GM18519 (cell line): ENCODE measurements around the gene SAP130.

Experiments used
- ATAC-seq: cut with Tn5 transposase; IDR thresholded peaks from one replicate; pipeline ENCODE4 v1.9.1; 2021; ENCODE audit warnings: mild to moderate bottlenecking, moderate library complexity; ENCODE audit not compliant: unreplicated experiment, low FRiP score

Gene SAP130

GRCh38 chr2:128027801-128028667 lies at the start of gene SAP130:
TSS of gene SAP130 (minus strand) at chr2:128028059. CDS start at chr2:128026292, 1,767 bp downstream.
- peak; percentile 74 for ATAC-seq

GRCh38 chr2:128076461-128077106 lies 48.7 kb upstream of the SAP130 start:
- ATAC-seq, result no peak

- ATAC-seq, result no peak
These were observed 45.4 kb upstream of the SAP130 start for GRCh38 chr2:128073278-128073677.

GRCh38 chr2:128069769-128070168 lies 41.9 kb upstream of the SAP130 start:
- no peak for ATAC-seq

- ATAC-seq, result no peak
These were observed 36.5 kb upstream of the SAP130 start for GRCh38 chr2:128064353-128064752.

GRCh38 chr2:128062571-128062970 lies 34.7 kb upstream of the SAP130 start:
- ATAC-seq, result no peak

GRCh38 chr2:128058114-128058513 lies 30.3 kb upstream of the SAP130 start:
- ATAC-seq, result no peak

- no peak for ATAC-seq
These were observed 29.5 kb upstream of the SAP130 start for GRCh38 chr2:128057334-128057733.

GRCh38 chr2:128054104-128054885 lies 26.4 kb upstream of the SAP130 start:
- no peak for ATAC-seq

GRCh38 chr2:128053331-128053730 lies 25.5 kb upstream of the SAP130 start:
- no peak for ATAC-seq

- no peak for ATAC-seq
These were observed 15.2 kb upstream of the SAP130 start for GRCh38 chr2:128043041-128043440.

GRCh38 chr2:128041561-128041960 lies 13.7 kb upstream of the SAP130 start:
- ATAC-seq, result no peak

GRCh38 chr2:128040166-128040771 lies 12.4 kb upstream of the SAP130 start:
- ATAC-seq, result no peak

GRCh38 chr2:128039535-128039934 lies 11.7 kb upstream of the SAP130 start:
- no peak for ATAC-seq

- ATAC-seq, result no peak
These were observed 10.6 kb upstream of the SAP130 start for GRCh38 chr2:128038411-128038810.

- ATAC-seq, result no peak
These were observed 9.8 kb upstream of the SAP130 start for GRCh38 chr2:128037649-128038048.

- no peak for ATAC-seq
These were observed 9.1 kb upstream of the SAP130 start for GRCh38 chr2:128036748-128037607.

GRCh38 chr2:128032092-128032491 lies 4.2 kb upstream of the SAP130 start:
- ATAC-seq, result no peak

- ATAC-seq, result no peak
These were observed 802 bp upstream of the SAP130 start for GRCh38 chr2:128028668-128029054.
